MM.1S (cell line): Measurements from ENCODE around the gene DGCR6L.

Experiments
- CTCF ChIP-seq: fragments of 300-600 bp; sonication (generic); IDR thresholded peaks from 2 replicates; pipeline ENCODE4 v1.5.1; 2016; ENCODE audit warnings: antibody characterized with exemption, low read length, mixed read lengths
- EZH2 ChIP-seq: fragments of 300-600 bp; sonication (generic); optimal IDR thresholded peaks from 2 replicates; pipeline ENCODE3; 2017; ENCODE audit warnings: low read depth, mild to moderate bottlenecking, antibody characterized with exemption, low read length, mixed read lengths

- no peak for TF ChIP-seq EZH2
- no peak for TF ChIP-seq CTCF
These were observed 28.2 kb downstream of the DGCR6L start for GRCh38 chr22:20291604-20292063.
